Measurements from ENCODE around the gene DGKD. TPM values are rescaled to one million over a fixed set of nuclear protein-coding genes. Genes with fewer than 3 reads are reported as not detected.

DGKD gene
- total and polyA plus RNA-seq, 10 of the 15 experiments (the other 5 are each of a cell fraction or from before 2014, with no cell fraction given): 2.7 to 81.9 (median 27.0) TPM

GRCh38 chr2:233380132-233380895 is 26.0 kb downstream of the DGKD start:
- intact Hi-C loops (cut with micrococcal nuclease; ENCODE audit: unreplicated experiment): no loop called here
- Histone ChIP-seq H3K9me3 (replicated peaks; ENCODE audit: control insufficient read depth, insufficient read depth, low read length) (no peaks in the 10 kb centered on the region), H3K4me1 (ENCODE audit: control insufficient read depth, insufficient read depth, low read length) (peaks cover 61% of the 10 kb centered on the region), H3K4me2 (ENCODE audit: control insufficient read depth, insufficient read depth) (peak overlapping the region; percentile 77), H4K20me1 (ENCODE audit: control insufficient read depth, insufficient read depth) (no peaks in the 10 kb centered on the region), H3K27me3 (replicated peaks in 1 of 2; ENCODE audit: control insufficient read depth in 2 of 2, insufficient read depth in 2 of 2, low read length in 1 of 2) (no peaks in the 10 kb centered on the region), H3K9ac (ENCODE audit: control insufficient read depth, insufficient read depth, low read length) (peak overlapping the region; percentile 25; the same call in 1 of the 2 replicates), H3K27ac (ENCODE audit: control insufficient read depth, insufficient read depth) (peak overlapping the region; percentile 9; the same call in 1 of the 2 replicates), H2AFZ (ENCODE audit: control insufficient read depth, low read depth, low read length) (no peak overlapping the region), H3K79me2 (ENCODE audit: control insufficient read depth, insufficient read depth, low read length) (peaks cover 37% of the 10 kb centered on the region), H3K36me3 (ENCODE audit: control insufficient read depth in 2 of 2, insufficient read depth in 2 of 2, low read length in 1 of 2) (peaks cover 0 to 6% of the 10 kb centered on the region in 2 experiments; a peak in 3 of 4 replicates), H3K4me3 (no peak overlapping the region)
- SMC1A ChIA-PET (ENCODE audit: uncharacterized antibody, unreplicated experiment): interaction anchor here (1.2 kb wide), 1 partner anchor 23 kb away, joined by 3 read pairs; no protein-coding TSS in a partner anchor
- DNase-seq (ENCODE audit: low read depth, low spot score) (no peak), ATAC-seq (peak; percentile 42), FAIRE-seq (no peak)
- BruUV-seq (replicated peaks): no TSS peak
- CTCF ChIA-PET: no interaction called here
- POLR2A ChIA-PET: no interaction called here
- 21% methylated on average over 13 of the region's 13 CpGs for WGBS (ENCODE audit: insufficient coverage, insufficient replicate concordance, low lambda C conversion rate, missing lambda C conversion rate)
- no peak for TF ChIP-seq CEBPB (IDR thresholded peaks at IDR 0.05; ENCODE audit: borderline replicate concordance in 1 of 2, low read depth in 2 of 2, low read length in 2 of 2)
- 0 out of 2 replicates have a peak, but pooled peaks have one; percentile 28 for TF ChIP-seq CREM (IDR thresholded peaks at IDR 0.05; ENCODE audit: low read depth)
- TF ChIP-seq, protein P1, sequence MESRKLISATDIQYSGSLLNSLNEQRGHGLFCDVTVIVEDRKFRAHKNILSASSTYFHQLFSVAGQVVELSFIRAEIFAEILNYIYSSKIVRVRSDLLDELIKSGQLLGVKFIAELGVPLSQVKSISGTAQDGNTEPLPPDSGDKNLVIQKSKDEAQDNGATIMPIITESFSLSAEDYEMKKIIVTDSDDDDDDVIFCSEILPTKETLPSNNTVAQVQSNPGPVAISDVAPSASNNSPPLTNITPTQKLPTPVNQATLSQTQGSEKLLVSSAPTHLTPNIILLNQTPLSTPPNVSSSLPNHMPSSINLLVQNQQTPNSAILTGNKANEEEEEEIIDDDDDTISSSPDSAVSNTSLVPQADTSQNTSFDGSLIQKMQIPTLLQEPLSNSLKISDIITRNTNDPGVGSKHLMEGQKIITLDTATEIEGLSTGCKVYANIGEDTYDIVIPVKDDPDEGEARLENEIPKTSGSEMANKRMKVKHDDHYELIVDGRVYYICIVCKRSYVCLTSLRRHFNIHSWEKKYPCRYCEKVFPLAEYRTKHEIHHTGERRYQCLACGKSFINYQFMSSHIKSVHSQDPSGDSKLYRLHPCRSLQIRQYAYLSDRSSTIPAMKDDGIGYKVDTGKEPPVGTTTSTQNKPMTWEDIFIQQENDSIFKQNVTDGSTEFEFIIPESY (IDR thresholded peaks at IDR 0.05): 0 out of 2 replicates have a peak, but pooled peaks have one; percentile 33
- in situ Hi-C loops (cut with MboI): no loop called here
- RAD21 ChIA-PET (ENCODE audit: unreplicated experiment): no interaction called here
